Pancreas (tissue), 10 donors: ENCODE results near the gene POLR2J. TPM values are rescaled to one million over a fixed set of nuclear protein-coding genes. Genes with fewer than 3 reads are reported as not detected.

ENCODE experiments used
- ATAC-seq, 4 donors: fragments of 200-7000 bp; cut with Tn5 transposase; one replicate each; pipeline versions ENCODE4 v1.8.0 to v1.9.1; 2020; ENCODE audit warnings: mild to moderate bottlenecking in 4 of 4, moderate library complexity in 4 of 4
- DNase-seq, 6 donors: peaks; one replicate each; pipeline ENCODE4 v3.0.0-alpha.2; 2020
- FAIRE-seq: peaks from 2 replicates; lab custom pipeline; 2012; peaks lifted over from hg19 to GRCh38; lab: Jason Lieb, UNC
- H3K27ac ChIP-seq, 4 donors: fragments of 200-600 bp; sonication (generic); 1 replicate in 3 of 4; 2 replicates in 1 of 4; pipeline versions ENCODE4 v1.5.0 to v1.8.0; 2020
- H3K27me3 ChIP-seq, 4 donors: fragments of 200-600 bp; one replicate each; pipeline ENCODE4 v1.8.0; 2021
- H3K36me3 ChIP-seq, 3 donors: fragments of 200-600 bp; sonication (generic) in 1 of 3; one replicate each; pipeline versions ENCODE4 v1.5.0 to v1.8.0; 2020 to 2021
- H3K4me1 ChIP-seq, 3 donors: fragments of 200-600 bp; one replicate each; pipeline ENCODE4 v1.8.0; 2021
- H3K4me3 ChIP-seq, 4 donors: fragments of 200-600 bp; sonication (generic) in 2 of 4; one replicate each; pipeline versions ENCODE4 v1.5.0 to v1.8.0; 2020 to 2021
- H3K9me3 ChIP-seq, 4 donors: fragments of 200-600 bp; one replicate each; pipeline ENCODE4 v1.8.0; 2021
- WGBS, 2 donors: extraction: QIAGEN DNeasy Blood & Tissue Kit; methylation state at CpG; one replicate each; pipeline ENCODE4 v1.1.7; 2013; 5-methylcytosine and 5-hydroxymethylcytosine counted together
- intact Hi-C, 3 donors: fragments of 100-400 bp; cut with DNase I; formaldehyde crosslinking; loops; one replicate each; pipeline versions ENCODE4 v1.11.1 to v1.14.2; 2022
- microRNA-seq, 2 donors: library from miRNA; unstranded; fragments of <30 nt; microRNA quantifications; one replicate each; pipeline versions ENCODE4 to v1.1.0, GENCODE V29; 2019 to 2020
- polyA plus RNA-seq, 2 donors: library from polyadenylated mRNA; stranded (reverse); fragments of 200-250 nt; gene quantifications; one replicate each; pipeline ENCODE4 v1.2.3, GENCODE V29; 2013
- total RNA-seq, 6 donors: library from RNA; stranded (reverse); fragmentation: NEBNext Ultra II Directional in 4 of 6; extraction: Animal tissue kit (Norgen Biotek cat#: 25700) in 4 of 6; gene quantifications; one replicate each; pipeline versions ENCODE4 v1.2.1 to v1.2.4, GENCODE V29; 2021 to 2023
- TF ChIP-seq, protein P1 (sequence below), 4 donors: fragments of 200-600 bp; sonication (generic) in 3 of 4; IDR thresholded peaks; one replicate each; pipeline versions ENCODE4 v1.5.0 to v1.8.0; 2021; ENCODE audit warnings: antibody characterized with exemption in 4 of 4
- donor health status: healthy with polysubstance abuse.
- donor health status: DM: no; HTN: no; CAD: no; lungs with moderate emphysema.
- donor health status: DM: no; HTN: no; CAD: no.
- donor health status: control.
- donor health status: control.
- donor health status: Bipolar disorder and iron deficiency.
- donor health status: DM: yes; HTN: yes; CAD: no.
- donor health status: DM: no; HTN: no; CAD: no.
- donor health status: DM: no; HTN: no; CAD: no.
- donor health status: DM: yes; HTN: yes; CAD: no.

POLR2J gene
- total and polyA plus RNA-seq, 8 donors = 16.5 to 59.8 (median 18.4) TPM

DNA sequence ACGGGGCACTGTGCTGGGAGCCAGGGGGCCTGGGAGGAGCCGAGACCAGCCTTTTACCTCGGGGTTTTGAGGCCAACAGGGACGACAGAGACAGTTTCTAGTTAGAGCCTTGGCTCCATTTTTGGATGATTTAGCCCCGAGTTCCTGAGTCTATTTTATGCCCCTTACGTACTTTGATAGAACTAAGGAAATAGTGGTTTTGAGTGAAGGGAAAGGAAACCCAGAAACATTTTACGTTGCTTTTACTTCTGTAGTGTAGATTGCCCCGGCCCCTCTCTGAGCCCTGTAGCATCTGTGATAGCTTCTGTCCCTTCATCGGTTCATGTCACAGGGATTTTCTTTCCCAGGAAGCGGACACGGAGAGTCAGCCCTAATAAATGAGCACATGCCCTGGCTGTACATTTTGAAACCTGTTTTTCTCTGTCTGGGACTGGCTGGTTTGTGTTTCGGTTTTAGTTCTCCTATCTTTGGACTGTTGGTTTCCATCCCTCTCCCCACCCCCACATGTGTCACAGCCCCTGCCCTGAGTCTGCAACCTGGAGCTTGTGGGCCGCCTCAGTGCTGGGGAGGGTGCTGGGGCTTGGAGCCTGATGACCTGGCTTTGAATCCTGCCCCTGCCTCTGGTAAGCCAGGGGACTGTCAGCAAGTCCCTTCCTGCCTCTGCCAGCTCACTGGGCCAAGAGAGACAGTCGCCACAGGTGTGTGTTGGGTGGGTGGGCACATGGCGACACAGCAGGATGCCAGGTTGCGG, 52.3 kb downstream of the POLR2J start:
- FAIRE-seq (no peak), ATAC-seq (peak in 3 of 4 donors; percentile 5 to 63 (median 41)), DNase-seq (no peak)
- Histone ChIP-seq H3K27ac (peak overlapping the region in 2 of 4 donors; percentile 48 to 72), H3K4me1 (no peaks in the 10 kb centered on the region), H3K4me3 (no peak overlapping the region), H3K9me3 (no peaks in the 10 kb centered on the region), H3K27me3 (no peaks in the 10 kb centered on the region), H3K36me3 (peaks cover 0 to 8% (median 6%) of the 10 kb centered on the region in 3 donors)
- intact Hi-C loops = no loop called here
- 88 to 89% methylated on average over 16 of the region's 16 CpGs for WGBS, 2 donors
- TF ChIP-seq, protein P1, sequence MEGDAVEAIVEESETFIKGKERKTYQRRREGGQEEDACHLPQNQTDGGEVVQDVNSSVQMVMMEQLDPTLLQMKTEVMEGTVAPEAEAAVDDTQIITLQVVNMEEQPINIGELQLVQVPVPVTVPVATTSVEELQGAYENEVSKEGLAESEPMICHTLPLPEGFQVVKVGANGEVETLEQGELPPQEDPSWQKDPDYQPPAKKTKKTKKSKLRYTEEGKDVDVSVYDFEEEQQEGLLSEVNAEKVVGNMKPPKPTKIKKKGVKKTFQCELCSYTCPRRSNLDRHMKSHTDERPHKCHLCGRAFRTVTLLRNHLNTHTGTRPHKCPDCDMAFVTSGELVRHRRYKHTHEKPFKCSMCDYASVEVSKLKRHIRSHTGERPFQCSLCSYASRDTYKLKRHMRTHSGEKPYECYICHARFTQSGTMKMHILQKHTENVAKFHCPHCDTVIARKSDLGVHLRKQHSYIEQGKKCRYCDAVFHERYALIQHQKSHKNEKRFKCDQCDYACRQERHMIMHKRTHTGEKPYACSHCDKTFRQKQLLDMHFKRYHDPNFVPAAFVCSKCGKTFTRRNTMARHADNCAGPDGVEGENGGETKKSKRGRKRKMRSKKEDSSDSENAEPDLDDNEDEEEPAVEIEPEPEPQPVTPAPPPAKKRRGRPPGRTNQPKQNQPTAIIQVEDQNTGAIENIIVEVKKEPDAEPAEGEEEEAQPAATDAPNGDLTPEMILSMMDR (IDR thresholded peaks at IDR 0.05) = no peak

DNA sequence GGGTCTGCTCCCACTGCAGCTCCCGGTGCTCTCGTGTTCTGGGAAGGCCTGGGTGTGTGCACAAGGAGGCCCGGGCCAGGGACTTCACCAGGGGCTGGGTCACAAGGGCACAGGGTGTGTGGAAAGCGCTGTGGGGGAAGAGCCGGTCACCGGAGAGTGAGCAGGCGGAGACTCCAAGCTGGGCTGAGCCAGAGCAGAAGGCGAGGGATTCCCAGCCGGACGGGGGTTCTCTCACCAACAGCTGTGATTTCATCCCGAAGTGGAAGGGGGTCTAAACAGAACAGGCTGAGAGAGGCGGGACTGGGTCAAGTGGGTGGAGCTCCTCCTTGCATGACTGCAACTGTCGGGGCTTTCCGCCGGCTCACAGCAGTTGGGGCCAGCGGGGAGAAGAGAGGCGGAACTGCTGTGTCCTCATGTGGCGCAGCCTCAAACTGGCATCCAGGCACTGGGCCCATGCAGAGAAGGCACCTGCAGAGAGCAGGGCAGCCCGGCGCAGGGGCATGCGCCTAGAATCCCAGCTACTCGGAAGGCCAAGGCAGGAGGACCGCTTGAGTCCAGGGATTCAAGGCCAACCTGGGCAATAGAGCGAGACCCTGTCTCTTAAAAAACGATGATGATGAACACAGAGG, 53.0 kb downstream of the POLR2J start:
- intact Hi-C loops = no loop called here
- H3K9me3 ChIP-seq = no peaks in the 10 kb centered on the region
- TF ChIP-seq, protein P1 (IDR thresholded peaks at IDR 0.05) = no peak

DNA sequence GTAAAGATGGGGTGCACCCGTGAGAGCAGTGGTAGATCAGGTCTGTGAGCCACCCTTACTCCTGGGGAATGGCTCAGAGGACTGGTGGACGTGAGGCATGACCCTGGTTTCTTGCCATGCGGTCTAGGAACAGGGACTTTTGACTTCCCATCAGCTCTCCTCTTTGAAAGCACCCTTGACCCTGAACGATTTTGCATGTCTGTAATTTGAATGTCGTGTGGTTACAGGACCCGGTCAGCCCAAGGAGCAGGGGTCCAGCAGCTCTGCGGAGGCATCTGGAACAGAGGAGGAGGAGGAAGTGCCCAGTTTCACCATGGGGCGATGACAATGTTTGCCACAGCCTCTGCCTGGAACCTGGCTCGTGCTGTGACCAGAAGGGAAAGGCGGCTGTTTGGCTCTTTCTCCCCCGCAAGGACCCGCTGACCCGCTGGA, 53.9 kb downstream of the POLR2J start:
- H3K36me3 ChIP-seq = peaks cover 0 to 8% (median 6%) of the 10 kb centered on the region in 3 donors
- FAIRE-seq (no peak), DNase-seq (no peak), ATAC-seq (peak in 2 of 4 donors; percentile 14 to 49)
- TF ChIP-seq, protein P1 (IDR thresholded peaks at IDR 0.05) = no peak
- no peaks in the 10 kb centered on the region for H3K27me3 ChIP-seq
- intact Hi-C loops = no loop called here
- H3K4me1 ChIP-seq = no peaks in the 10 kb centered on the region
- H3K4me3 ChIP-seq = no peak overlapping the region
- H3K9me3 ChIP-seq = no peaks in the 10 kb centered on the region
- WGBS, 2 donors = 84 to 85% methylated on average over 13 of the region's 13 CpGs
- peak overlapping the region in 2 of 4 donors; percentile 48 to 72 for H3K27ac ChIP-seq

More for the DNA sequence above, 53.0 kb downstream of the POLR2J start:
- 83 to 86% methylated on average over 25 of the region's 25 CpGs for WGBS, 2 donors
- peaks cover 0 to 8% (median 6%) of the 10 kb centered on the region in 3 donors for H3K36me3 ChIP-seq
- peak in 3 of 4 donors; percentile 14 to 78 (median 71) for ATAC-seq
- no peaks in the 10 kb centered on the region for H3K4me1 ChIP-seq
- no peaks in the 10 kb centered on the region for H3K27me3 ChIP-seq
- no peak overlapping the region for H3K4me3 ChIP-seq
- peak overlapping the region in 2 of 4 donors; percentile 48 to 72 for H3K27ac ChIP-seq
- peak in 2 of 6 donors; percentile 56 to 60 for DNase-seq
- no peak for FAIRE-seq

DNA sequence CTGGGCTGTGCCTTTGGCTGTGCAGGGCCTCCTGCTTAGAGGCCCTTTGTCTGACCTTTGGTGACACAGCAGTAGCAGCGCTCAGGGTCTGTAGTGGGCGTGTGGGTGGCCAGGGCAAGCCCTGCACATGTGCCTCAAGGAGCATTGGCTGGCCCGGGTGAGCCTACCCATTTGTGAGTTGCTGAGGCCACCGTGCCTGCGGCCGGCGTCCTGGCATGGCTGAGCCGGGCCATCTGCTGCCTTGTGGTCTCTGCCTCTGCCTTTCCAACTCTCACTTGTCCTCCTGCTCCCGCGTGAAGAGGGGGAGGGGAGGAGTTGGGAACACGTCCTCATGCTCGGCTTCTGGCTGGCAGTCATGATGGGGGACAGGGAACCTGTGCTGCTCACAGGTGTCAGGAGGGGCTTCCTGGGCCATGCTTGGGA, 54.6 kb downstream of the POLR2J start:
- Histone ChIP-seq H3K27me3 (no peaks in the 10 kb centered on the region), H3K4me1 (no peaks in the 10 kb centered on the region), H3K36me3 (peaks cover 0 to 8% (median 6%) of the 10 kb centered on the region in 3 donors), H3K4me3 (no peak overlapping the region), H3K27ac (no peak overlapping the region), H3K9me3 (no peaks in the 10 kb centered on the region)
- no peak for FAIRE-seq
- no peak for ATAC-seq
- 84 to 85% methylated on average over 12 of the region's 12 CpGs for WGBS, 2 donors
- DNase-seq = no peak
- TF ChIP-seq, protein P1 (IDR thresholded peaks at IDR 0.05) = no peak
- intact Hi-C loops = no loop called here

Small RNAs within 50 kb of the gene (microRNA-seq; reads per million reads assigned to microRNA genes)
- gene MIR4467 (0 to 1.2 reads per million in 2 donors), gene MIR5090 (0.77 to 2.4 reads per million in 2 donors)

Other genes with a start within 250 kb of the POLR2J start
- 1 to 10 TPM; 1.3 to 5.1 (median 2.0) TPM for gene SH2B2, start 192.1 kb downstream of the POLR2J start, total RNA-seq
- gene SH2B2, start 192.1 kb downstream of the POLR2J start, polyA plus RNA-seq = 1 to 10 TPM; 2.1 to 4.4 TPM
- not detected for gene SPDYE6, start 122.5 kb downstream of the POLR2J start, total RNA-seq
- not detected for gene SPDYE6, start 122.5 kb downstream of the POLR2J start, polyA plus RNA-seq
- gene PRKRIP1, start 82.6 kb downstream of the POLR2J start, total RNA-seq = 10 to 100 TPM in 4 of 6 donors, 1 to 10 TPM in 2; 9.1 to 13.8 (median 10.8) TPM
- gene PRKRIP1, start 82.6 kb downstream of the POLR2J start, polyA plus RNA-seq = 10 to 100 TPM; 34.3 to 40.1 TPM
- 10 to 100 TPM in 2 of 6 donors, 1 to 10 TPM in 4; 4.8 to 13.5 (median 7.1) TPM for gene ORAI2, start 45.3 kb downstream of the POLR2J start, total RNA-seq
- 1 to 10 TPM; 4.1 to 8.6 TPM for gene ORAI2, start 45.3 kb downstream of the POLR2J start, polyA plus RNA-seq
- 1 to 10 TPM; 3.5 to 6.9 (median 5.3) TPM for gene ALKBH4, start 14.1 kb downstream of the POLR2J start, total RNA-seq
- 1 to 10 TPM; 7.3 to 9.3 TPM for gene ALKBH4, start 14.1 kb downstream of the POLR2J start, polyA plus RNA-seq
- gene LRWD1, start 13.9 kb downstream of the POLR2J start, total RNA-seq = 1 to 10 TPM; 5.1 to 9.3 (median 7.6) TPM
- gene LRWD1, start 13.9 kb downstream of the POLR2J start, polyA plus RNA-seq = 10 to 100 TPM; 12.3 to 18.4 TPM
- gene RASA4B, start 38.9 kb upstream of the POLR2J start, total RNA-seq = 10 to 100 TPM in 2 of 6 donors, 1 to 10 TPM in 4; 7.8 to 12.9 (median 8.4) TPM
- gene RASA4B, start 38.9 kb upstream of the POLR2J start, polyA plus RNA-seq = 10 to 100 TPM; 39.2 to 93.4 TPM
- gene UPK3BL2, start 64.8 kb upstream of the POLR2J start, total RNA-seq = 10 to 100 TPM in 1 of 6 donors, 1 to 10 TPM in 5; 6.0 to 10.9 (median 6.7) TPM
- gene UPK3BL2, start 64.8 kb upstream of the POLR2J start, polyA plus RNA-seq = 10 to 100 TPM; 20.3 to 38.4 TPM
- gene SPDYE2, start 72.3 kb upstream of the POLR2J start, total RNA-seq = under 1 TPM in 4 of 6 donors, not detected in 2; 0.12 to 0.19 (median 0.13) TPM
- under 1 TPM; 0.21 to 0.34 TPM for gene SPDYE2, start 72.3 kb upstream of the POLR2J start, polyA plus RNA-seq
- 10 to 100 TPM in 5 of 6 donors, 1 to 10 TPM in 1; 8.3 to 18.8 (median 11.9) TPM for gene POLR2J3, start 93.7 kb upstream of the POLR2J start, total RNA-seq
- gene POLR2J3, start 93.7 kb upstream of the POLR2J start, polyA plus RNA-seq = 100 to 1,000 TPM in 1 of 2 donors, 10 to 100 TPM in 1; 49.5 to 116 TPM
- 10 to 100 TPM in 5 of 6 donors, 1 to 10 TPM in 1; 8.7 to 33.8 (median 18.1) TPM for gene RASA4, start 137.8 kb upstream of the POLR2J start, total RNA-seq
- gene RASA4, start 137.8 kb upstream of the POLR2J start, polyA plus RNA-seq = 100 to 1,000 TPM in 1 of 2 donors, 10 to 100 TPM in 1; 60.8 to 128 TPM
- gene UPK3BL1, start 163.9 kb upstream of the POLR2J start, total RNA-seq = 10 to 100 TPM in 2 of 6 donors, 1 to 10 TPM in 4; 2.9 to 11.8 (median 5.5) TPM
- gene UPK3BL1, start 163.9 kb upstream of the POLR2J start, polyA plus RNA-seq = 100 to 1,000 TPM in 1 of 2 donors, 10 to 100 TPM in 1; 72.2 to 168 TPM
- not detected for gene SPDYE2B, start 171.4 kb upstream of the POLR2J start, total RNA-seq
- gene SPDYE2B, start 171.4 kb upstream of the POLR2J start, polyA plus RNA-seq = not detected
- gene POLR2J2, start 192.7 kb upstream of the POLR2J start, total RNA-seq = 1 to 10 TPM; 1.4 to 9.7 (median 3.7) TPM
- gene POLR2J2, start 192.7 kb upstream of the POLR2J start, polyA plus RNA-seq = 1 to 10 TPM; 5.1 to 6.1 TPM